ENCODE data around the gene FSTL5. TPM values are rescaled to one million over a fixed set of nuclear protein-coding genes. Genes with fewer than 3 reads are reported as not detected.

The FSTL5 gene
- total RNA-seq, 1 donor = not detected

GRCh38 chr4:161728929-161729328, 434.9 kb downstream of the FSTL5 start:
- Histone ChIP-seq H3K36me3 (ENCODE audit: insufficient read depth, low read length) (no peaks in the 10 kb centered on the region), H4K20me1 (ENCODE audit: insufficient read depth, low read length) (no peaks in the 10 kb centered on the region), H3K4me3 (ENCODE audit: insufficient read depth, low read length) (no peak overlapping the region), H3K9me3 (ENCODE audit: low read depth, low read length) (no peaks in the 10 kb centered on the region), H3K4me2 (ENCODE audit: insufficient read depth, low read length) (no peak overlapping the region), H3K27me3 (ENCODE audit: insufficient read depth, low read length) (no peaks in the 10 kb centered on the region), H3K27ac (ENCODE audit: low read depth, low read length) (no peak overlapping the region), H2AFZ (ENCODE audit: low read length) (no peak overlapping the region), H3K4me1 (ENCODE audit: insufficient read depth, low read length) (no peaks in the 10 kb centered on the region), H3K79me2 (ENCODE audit: insufficient read depth, low read length) (no peaks in the 10 kb centered on the region)
- no peak for DNase-seq (ENCODE audit: insufficient read length, low spot score, missing footprints)
- TF ChIP-seq, protein P1, sequence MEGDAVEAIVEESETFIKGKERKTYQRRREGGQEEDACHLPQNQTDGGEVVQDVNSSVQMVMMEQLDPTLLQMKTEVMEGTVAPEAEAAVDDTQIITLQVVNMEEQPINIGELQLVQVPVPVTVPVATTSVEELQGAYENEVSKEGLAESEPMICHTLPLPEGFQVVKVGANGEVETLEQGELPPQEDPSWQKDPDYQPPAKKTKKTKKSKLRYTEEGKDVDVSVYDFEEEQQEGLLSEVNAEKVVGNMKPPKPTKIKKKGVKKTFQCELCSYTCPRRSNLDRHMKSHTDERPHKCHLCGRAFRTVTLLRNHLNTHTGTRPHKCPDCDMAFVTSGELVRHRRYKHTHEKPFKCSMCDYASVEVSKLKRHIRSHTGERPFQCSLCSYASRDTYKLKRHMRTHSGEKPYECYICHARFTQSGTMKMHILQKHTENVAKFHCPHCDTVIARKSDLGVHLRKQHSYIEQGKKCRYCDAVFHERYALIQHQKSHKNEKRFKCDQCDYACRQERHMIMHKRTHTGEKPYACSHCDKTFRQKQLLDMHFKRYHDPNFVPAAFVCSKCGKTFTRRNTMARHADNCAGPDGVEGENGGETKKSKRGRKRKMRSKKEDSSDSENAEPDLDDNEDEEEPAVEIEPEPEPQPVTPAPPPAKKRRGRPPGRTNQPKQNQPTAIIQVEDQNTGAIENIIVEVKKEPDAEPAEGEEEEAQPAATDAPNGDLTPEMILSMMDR (IDR thresholded peaks at IDR 0.05; ENCODE audit: extremely low read depth, low read depth, low read length) = no peak

GRCh38 chr4:161721947-161722346, 441.9 kb downstream of the FSTL5 start:
- H3K36me3 ChIP-seq (ENCODE audit: insufficient read depth, low read length) = no peaks in the 10 kb centered on the region
- TF ChIP-seq, protein P1 (IDR thresholded peaks at IDR 0.05; ENCODE audit: extremely low read depth, low read depth, low read length) = no peak
- no peak overlapping the region for H3K4me3 ChIP-seq (ENCODE audit: insufficient read depth, low read length)
- H3K4me1 ChIP-seq (ENCODE audit: insufficient read depth, low read length) = no peaks in the 10 kb centered on the region
- H4K20me1 ChIP-seq (ENCODE audit: insufficient read depth, low read length) = no peaks in the 10 kb centered on the region
- DNase-seq (ENCODE audit: insufficient read length, low spot score, missing footprints) = no peak
- no peak overlapping the region for H2AFZ ChIP-seq (ENCODE audit: low read length)
- no peaks in the 10 kb centered on the region for H3K9me3 ChIP-seq (ENCODE audit: low read depth, low read length)
- H3K79me2 ChIP-seq (ENCODE audit: insufficient read depth, low read length) = no peaks in the 10 kb centered on the region
- no peak overlapping the region for H3K27ac ChIP-seq (ENCODE audit: low read depth, low read length)
- H3K4me2 ChIP-seq (ENCODE audit: insufficient read depth, low read length) = no peak overlapping the region
- H3K27me3 ChIP-seq (ENCODE audit: insufficient read depth, low read length) = no peaks in the 10 kb centered on the region

DNA sequence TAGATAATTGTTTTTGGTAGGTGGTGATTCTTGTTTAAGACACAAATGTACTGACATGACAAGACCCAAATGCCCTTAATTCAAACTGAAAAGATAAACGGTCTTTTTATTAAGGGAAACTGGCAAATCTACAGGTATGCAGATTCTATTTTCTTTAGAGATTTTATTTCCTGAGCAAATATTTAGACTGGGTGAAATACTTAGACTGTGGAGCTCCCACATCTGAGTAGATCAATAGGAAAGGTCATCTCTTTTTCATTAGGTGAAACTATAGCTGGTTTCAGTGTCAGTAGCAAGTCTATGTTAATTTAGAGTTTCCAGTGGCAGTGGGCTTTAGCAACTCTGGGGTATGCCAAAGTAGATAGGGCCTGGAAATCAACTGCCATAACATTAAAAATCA, 446.7 kb downstream of the FSTL5 start:
- Histone ChIP-seq H4K20me1 (ENCODE audit: insufficient read depth, low read length) (no peaks in the 10 kb centered on the region), H3K36me3 (ENCODE audit: insufficient read depth, low read length) (no peaks in the 10 kb centered on the region), H3K4me3 (ENCODE audit: insufficient read depth, low read length) (no peak overlapping the region), H2AFZ (ENCODE audit: low read length) (no peak overlapping the region), H3K4me2 (ENCODE audit: insufficient read depth, low read length) (no peak overlapping the region), H3K27ac (ENCODE audit: low read depth, low read length) (no peak overlapping the region), H3K4me1 (ENCODE audit: insufficient read depth, low read length) (no peaks in the 10 kb centered on the region), H3K9me3 (ENCODE audit: low read depth, low read length) (no peaks in the 10 kb centered on the region), H3K79me2 (ENCODE audit: insufficient read depth, low read length) (no peaks in the 10 kb centered on the region), H3K27me3 (ENCODE audit: insufficient read depth, low read length) (no peaks in the 10 kb centered on the region)
- DNase-seq (ENCODE audit: insufficient read length, low spot score, missing footprints) = no peak
- TF ChIP-seq, protein P1 (IDR thresholded peaks at IDR 0.05; ENCODE audit: extremely low read depth, low read depth, low read length) = no peak

DNA sequence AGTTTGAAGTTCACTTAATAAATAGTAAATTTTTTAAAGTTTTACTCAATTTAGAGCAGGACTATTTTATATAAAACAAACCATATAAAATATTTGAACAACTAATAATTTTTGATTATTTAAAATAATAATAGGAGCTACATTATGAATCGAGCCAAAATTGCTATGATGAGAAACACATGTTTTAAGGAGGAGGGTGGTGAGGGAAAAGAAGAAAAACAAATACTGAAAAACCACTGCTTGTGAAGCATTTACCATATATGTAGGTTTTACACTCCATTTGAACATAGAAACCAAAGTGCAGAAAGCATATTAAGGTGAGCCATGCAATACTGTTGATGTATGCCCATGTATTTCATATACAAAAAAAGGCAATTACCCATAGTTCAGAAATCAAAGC, 448.9 kb downstream of the FSTL5 start:
- no peak for DNase-seq (ENCODE audit: insufficient read length, low spot score, missing footprints)
- TF ChIP-seq, protein P1 (IDR thresholded peaks at IDR 0.05; ENCODE audit: extremely low read depth, low read depth, low read length) = no peak
- no peaks in the 10 kb centered on the region for H3K9me3 ChIP-seq (ENCODE audit: low read depth, low read length)
- no peaks in the 10 kb centered on the region for H3K27me3 ChIP-seq (ENCODE audit: insufficient read depth, low read length)
- no peaks in the 10 kb centered on the region for H3K36me3 ChIP-seq (ENCODE audit: insufficient read depth, low read length)
- H3K4me2 ChIP-seq (ENCODE audit: insufficient read depth, low read length) = no peak overlapping the region
- H3K4me3 ChIP-seq (ENCODE audit: insufficient read depth, low read length) = no peak overlapping the region
- no peaks in the 10 kb centered on the region for H3K4me1 ChIP-seq (ENCODE audit: insufficient read depth, low read length)
- no peaks in the 10 kb centered on the region for H3K79me2 ChIP-seq (ENCODE audit: insufficient read depth, low read length)
- no peak overlapping the region for H2AFZ ChIP-seq (ENCODE audit: low read length)
- H4K20me1 ChIP-seq (ENCODE audit: insufficient read depth, low read length) = no peaks in the 10 kb centered on the region
- H3K27ac ChIP-seq (ENCODE audit: low read depth, low read length) = no peak overlapping the region

All from osteoblast (primary cell).